ENCODE data around the gene TM7SF3.

GRCh38 chr12:26938701-26939062 is 75.5 kb downstream of the TM7SF3 start:
- TF ChIP-seq FOXP2 (optimal IDR thresholded peaks at IDR 0.05; ENCODE audit: borderline replicate concordance, extremely low read depth, extremely low read length, insufficient read depth) (no peak), REST (IDR thresholded peaks at IDR 0.05; ENCODE audit: insufficient read depth in 1 of 2, low read depth in 2 of 2, low read length in 2 of 2) (no peak), SIN3A (IDR thresholded peaks at IDR 0.05; ENCODE audit: borderline replicate concordance, insufficient read depth, low read length) (no peak)
